Measurements from ENCODE around the gene TEX19.
"Not testable (repeated sequence)": the region's sequence is repeated elsewhere in the genome, so short reads cannot be mapped to it uniquely, and the experiment has no call there.

TEX19 gene

DNA sequence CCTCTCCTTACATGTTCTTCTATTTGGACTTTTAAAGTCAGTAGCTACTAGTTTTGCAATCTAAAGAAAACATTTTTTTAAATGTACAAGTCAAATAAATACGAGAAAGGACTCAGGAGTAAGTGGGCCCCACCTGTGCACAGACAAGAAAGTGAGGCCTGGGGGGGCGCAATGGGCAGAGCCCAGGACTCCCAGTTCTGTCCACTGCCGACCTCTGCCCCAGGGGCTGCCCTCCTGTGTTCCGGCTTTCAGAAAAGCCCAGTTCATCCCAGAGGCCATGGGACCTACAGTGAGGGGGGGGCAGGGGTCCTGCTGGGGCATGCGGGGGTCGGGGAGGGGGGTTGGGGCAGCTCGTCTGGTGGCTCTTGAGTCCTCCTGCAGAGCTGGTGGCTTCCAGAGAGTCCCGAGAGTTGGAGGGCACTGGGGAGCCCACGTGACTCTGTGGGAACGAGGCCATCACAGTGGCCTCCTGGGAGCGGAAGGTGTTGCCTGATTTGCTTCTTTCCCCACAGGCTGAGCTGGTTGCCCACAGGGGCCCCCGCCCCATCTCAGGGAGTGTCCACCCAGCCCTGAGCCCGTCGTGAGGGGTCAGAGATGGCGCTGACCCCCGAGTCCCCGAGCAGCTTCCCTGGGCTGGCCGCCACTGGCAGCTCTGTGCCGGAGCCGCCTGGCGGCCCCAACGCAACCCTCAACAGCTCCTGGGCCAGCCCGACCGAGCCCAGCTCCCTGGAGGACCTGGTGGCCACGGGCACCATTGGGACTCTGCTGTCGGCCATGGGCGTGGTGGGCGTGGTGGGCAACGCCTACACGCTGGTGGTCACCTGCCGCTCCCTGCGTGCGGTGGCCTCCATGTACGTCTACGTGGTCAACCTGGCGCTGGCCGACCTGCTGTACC lies 14.9 kb downstream of the TEX19 start:
- in situ Hi-C loops (cut with HindIII; ENCODE audit: low sequenced_read_pairs), result no loop called here
- no peak for TF ChIP-seq CTCF (IDR thresholded peaks at IDR 0.05; ENCODE audit: low read depth, low read length, missing control alignments)

GRCh38 chr17:82374626-82375331 lies 15.7 kb downstream of the TEX19 start:
- in situ Hi-C loops (cut with HindIII; ENCODE audit: low sequenced_read_pairs), result no loop called here
- no peak for DNase-seq (ENCODE audit: low read depth)
- no peak overlapping the region for H3K4me3 ChIP-seq (ENCODE audit: low read depth, low read length)
- no peak for TF ChIP-seq CTCF (IDR thresholded peaks at IDR 0.05; ENCODE audit: low read depth, low read length, missing control alignments)

More for the DNA sequence above, 14.9 kb downstream of the TEX19 start:
- no peak overlapping the region for H3K4me3 ChIP-seq (ENCODE audit: low read depth, low read length)
- no peak for DNase-seq (ENCODE audit: low read depth)

DNA sequence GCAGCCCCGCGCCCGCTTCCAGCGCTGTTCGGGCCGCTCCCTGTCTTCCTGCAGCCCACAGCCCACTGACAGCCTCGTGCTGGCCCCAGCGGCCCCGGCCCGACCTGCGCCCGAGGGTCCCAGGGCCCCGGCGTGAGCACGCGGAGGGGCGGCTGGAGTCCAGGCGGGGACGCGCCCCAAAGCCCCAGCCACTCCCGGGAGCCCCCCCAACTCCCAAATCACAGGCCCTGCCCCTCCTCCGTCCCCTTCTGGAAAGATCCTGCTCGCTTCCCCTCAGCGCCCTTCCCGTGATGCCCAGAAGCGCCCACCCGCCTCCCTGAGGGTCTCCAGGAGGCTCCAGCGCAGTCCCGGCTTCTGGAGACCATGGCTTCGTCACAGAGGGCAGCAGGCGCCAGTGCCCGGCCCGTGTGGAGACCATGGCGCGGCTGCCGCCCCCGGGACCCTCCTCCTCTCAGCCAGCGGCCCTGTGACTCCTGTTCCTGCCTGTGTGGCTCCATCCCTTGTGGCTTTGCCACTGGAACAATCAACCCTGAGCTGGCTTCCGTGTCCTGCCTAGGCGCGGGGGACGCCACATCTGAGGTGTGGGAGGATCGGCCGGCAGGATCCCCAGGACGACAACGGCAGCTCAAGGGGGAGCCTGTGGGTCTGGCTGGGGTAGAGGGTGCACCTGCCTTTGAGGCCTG lies 16.5 kb downstream of the TEX19 start:
- TF ChIP-seq CTCF (IDR thresholded peaks at IDR 0.05; ENCODE audit: low read depth, low read length, missing control alignments), result no peak
- in situ Hi-C loops (cut with HindIII; ENCODE audit: low sequenced_read_pairs), result no loop called here
- DNase-seq (ENCODE audit: low read depth), result no peak
- H3K4me3 ChIP-seq (ENCODE audit: low read depth, low read length), result no peak overlapping the region

DNA sequence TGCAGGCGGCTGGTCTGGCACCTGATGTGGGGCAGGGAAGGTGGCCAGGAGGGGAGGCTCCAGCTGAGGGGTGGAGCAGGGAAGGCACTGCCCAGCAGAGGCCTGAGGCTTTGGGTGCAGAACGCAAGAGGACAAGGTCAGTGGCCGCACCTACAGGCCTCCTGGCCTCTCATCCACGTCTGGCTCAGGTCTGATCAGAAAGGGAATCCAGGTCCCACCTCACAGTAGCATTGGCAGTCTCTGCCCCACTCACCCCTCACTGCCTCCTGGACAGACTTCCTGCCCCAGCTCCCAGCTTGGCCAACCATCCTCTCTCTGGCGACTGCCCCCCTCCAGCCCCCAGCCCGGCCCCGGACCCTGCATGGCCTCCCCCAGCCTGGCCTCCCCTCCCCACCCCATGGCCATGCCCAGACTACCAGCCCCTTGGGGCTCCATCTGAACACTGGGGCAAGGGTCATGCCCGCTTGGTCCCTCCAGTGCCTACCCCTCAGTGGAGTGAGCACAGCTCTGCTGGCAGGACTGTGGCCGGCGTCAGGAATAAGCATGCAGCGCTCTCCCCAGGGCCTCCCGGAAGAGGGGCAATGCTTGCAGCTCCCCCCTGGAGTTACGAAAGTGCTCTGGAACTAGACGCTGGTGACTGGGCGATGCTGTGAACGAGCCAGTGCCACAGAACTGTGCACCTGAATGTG lies 17.1 kb downstream of the TEX19 start:
- in situ Hi-C loops (cut with HindIII; ENCODE audit: low sequenced_read_pairs), result no loop called here
- no peak for TF ChIP-seq CTCF (IDR thresholded peaks at IDR 0.05; ENCODE audit: low read depth, low read length, missing control alignments)
- DNase-seq (ENCODE audit: low read depth), result no peak
- no peak overlapping the region for H3K4me3 ChIP-seq (ENCODE audit: low read depth, low read length)

DNA sequence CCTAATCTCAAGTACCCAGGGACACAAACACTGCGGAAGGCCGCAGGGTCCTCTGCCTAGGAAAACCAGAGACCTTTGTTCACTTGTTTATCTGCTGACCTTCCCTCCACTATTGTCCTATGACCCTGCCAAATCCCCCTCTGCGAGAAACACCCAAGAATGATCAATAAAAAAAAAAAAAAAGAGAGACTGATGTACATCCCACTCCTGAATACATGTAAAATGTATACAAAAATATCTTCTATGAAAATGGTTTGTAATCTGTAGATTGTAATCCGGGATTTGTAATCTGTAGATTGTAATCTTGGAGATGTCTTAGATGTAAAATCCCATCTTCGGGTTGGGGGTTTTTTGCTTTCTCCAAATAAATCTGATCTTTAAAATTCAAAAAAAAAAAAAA lies 18.2 kb downstream of the TEX19 start:
- DNase-seq (ENCODE audit: low read depth); H3K4me3 ChIP-seq (ENCODE audit: low read depth, low read length); in situ Hi-C loops (cut with HindIII; ENCODE audit: low sequenced_read_pairs): not testable (repeated sequence)

GRCh38 chr17:82377924-82378740 lies 19.1 kb downstream of the TEX19 start:
- no peak for TF ChIP-seq CTCF (IDR thresholded peaks at IDR 0.05; ENCODE audit: low read depth, low read length, missing control alignments)
- no peak for DNase-seq (ENCODE audit: low read depth)
- no peak overlapping the region for H3K4me3 ChIP-seq (ENCODE audit: low read depth, low read length)
- in situ Hi-C loops (cut with HindIII; ENCODE audit: low sequenced_read_pairs), result no loop called here

All from astrocyte of the cerebellum (primary cell).